Astrocyte of the cerebellum (primary cell): ENCODE measurements around the gene ST6GAL1.

Source experiments
- DNase-seq: peaks from one replicate; pipeline ENCODE4 v3.0.0-alpha.2; 2011; ENCODE audit warnings: low read depth
- H3K4me3 ChIP-seq: 2 replicates; pipeline ENCODE4 v1.5.1; 2011; ENCODE audit warnings: mild to moderate bottlenecking, low read depth, low read length, moderate library complexity
- CTCF ChIP-seq: IDR thresholded peaks from 2 replicates; pipeline ENCODE4 v1.5.1; 2012; ENCODE audit warnings: low read length, low read depth, moderate library complexity, mild to moderate bottlenecking; ENCODE audit errors: missing control alignments
- in situ Hi-C: cut with HindIII; loops from 2 replicates; pipeline ENCODE4 v1.10.0; 2017; ENCODE audit warnings: low sequenced_read_pairs

The ST6GAL1 gene

GRCh38 chr3:187120326-187120725, 190.0 kb downstream of the ST6GAL1 start:
- TF ChIP-seq CTCF, result no peak
- no peak overlapping the region for H3K4me3 ChIP-seq
- in situ Hi-C loops, result no loop called here

GRCh38 chr3:187122261-187122660, 191.9 kb downstream of the ST6GAL1 start:
- H3K4me3 ChIP-seq, result no peak overlapping the region
- in situ Hi-C loops, result no loop called here
- DNase-seq, result no peak
- TF ChIP-seq CTCF, result no peak

More at GRCh38 chr3:187120326-187120725, 190.0 kb downstream of the ST6GAL1 start:
- DNase-seq, result no peak

GRCh38 chr3:187125319-187126031, 195.1 kb downstream of the ST6GAL1 start:
- in situ Hi-C loops, result no loop called here
- TF ChIP-seq CTCF, result no peak
- no peak overlapping the region for H3K4me3 ChIP-seq
- no peak for DNase-seq
